Measurements from ENCODE around the gene SMOC2.

DNA sequence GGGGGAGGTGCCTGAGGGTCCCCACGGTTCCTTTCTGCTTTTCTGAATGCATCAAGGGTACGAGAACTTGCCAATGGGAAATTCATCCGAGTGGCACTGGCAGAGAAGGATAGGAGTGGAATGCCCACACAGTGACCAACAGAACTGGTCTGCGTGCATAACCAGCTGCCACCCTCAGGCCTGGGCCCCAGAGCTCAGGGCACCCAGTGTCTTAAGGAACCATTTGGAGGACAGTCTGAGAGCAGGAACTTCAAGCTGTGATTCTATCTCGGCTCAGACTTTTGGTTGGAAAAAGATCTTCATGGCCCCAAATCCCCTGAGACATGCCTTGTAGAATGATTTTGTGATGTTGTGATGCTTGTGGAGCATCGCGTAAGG is 226.4 kb downstream of the SMOC2 start:
- TF ChIP-seq EP300 (IDR thresholded peaks at IDR 0.05): no peak
- TF ChIP-seq, protein P1, sequence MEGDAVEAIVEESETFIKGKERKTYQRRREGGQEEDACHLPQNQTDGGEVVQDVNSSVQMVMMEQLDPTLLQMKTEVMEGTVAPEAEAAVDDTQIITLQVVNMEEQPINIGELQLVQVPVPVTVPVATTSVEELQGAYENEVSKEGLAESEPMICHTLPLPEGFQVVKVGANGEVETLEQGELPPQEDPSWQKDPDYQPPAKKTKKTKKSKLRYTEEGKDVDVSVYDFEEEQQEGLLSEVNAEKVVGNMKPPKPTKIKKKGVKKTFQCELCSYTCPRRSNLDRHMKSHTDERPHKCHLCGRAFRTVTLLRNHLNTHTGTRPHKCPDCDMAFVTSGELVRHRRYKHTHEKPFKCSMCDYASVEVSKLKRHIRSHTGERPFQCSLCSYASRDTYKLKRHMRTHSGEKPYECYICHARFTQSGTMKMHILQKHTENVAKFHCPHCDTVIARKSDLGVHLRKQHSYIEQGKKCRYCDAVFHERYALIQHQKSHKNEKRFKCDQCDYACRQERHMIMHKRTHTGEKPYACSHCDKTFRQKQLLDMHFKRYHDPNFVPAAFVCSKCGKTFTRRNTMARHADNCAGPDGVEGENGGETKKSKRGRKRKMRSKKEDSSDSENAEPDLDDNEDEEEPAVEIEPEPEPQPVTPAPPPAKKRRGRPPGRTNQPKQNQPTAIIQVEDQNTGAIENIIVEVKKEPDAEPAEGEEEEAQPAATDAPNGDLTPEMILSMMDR (IDR thresholded peaks at IDR 0.05): no peak

All from tibial nerve (tissue), 4 donors.